Measurements from ENCODE around the gene ABCA10. TPM values are rescaled to one million over a fixed set of nuclear protein-coding genes. Genes with fewer than 3 reads are reported as not detected.

Gene ABCA10
- total and polyA plus RNA-seq, 4 donors = 0.32 to 5.5 (median 2.0) TPM

- Histone ChIP-seq H3K27ac (ENCODE audit: low read depth in 1 of 2, low read length in 2 of 2) (no peak overlapping the region), H3K4me3 (ENCODE audit: low read depth in 1 of 3, low read length in 3 of 3) (no peak overlapping the region), H3K27me3 (ENCODE audit: control insufficient read depth in 4 of 4, insufficient read depth in 4 of 4, low read length in 3 of 4) (no peaks in the 10 kb centered on the region), H3K9ac (ENCODE audit: low read depth in 1 of 2, low read length in 2 of 2) (no peak overlapping the region), H3K9me3 (ENCODE audit: control insufficient read depth in 4 of 4, low read length in 3 of 4) (no peaks in the 10 kb centered on the region), H3K36me3 (ENCODE audit: control insufficient read depth in 4 of 4, insufficient read depth in 3 of 4, low read depth in 1 of 4, low read length in 3 of 4) (peaks cover 7 to 56% (median 34%) of the 10 kb centered on the region in 4 donors), H3K4me1 (ENCODE audit: control insufficient read depth in 4 of 4, insufficient read depth in 4 of 4, low read length in 3 of 4) (no peaks in the 10 kb centered on the region)
- no peak for TF ChIP-seq RAD21 (IDR thresholded peaks at IDR 0.05)
- TF ChIP-seq ZBTB33 (IDR thresholded peaks at IDR 0.05) = no peak
- TF ChIP-seq FOXA2 (IDR thresholded peaks at IDR 0.05) = no peak
- no peak for TF ChIP-seq TAF1 (conservative IDR thresholded peaks at IDR 0.05)
- no peak for TF ChIP-seq MAX (IDR thresholded peaks at IDR 0.05)
- no peak for TF ChIP-seq YY1 (IDR thresholded peaks at IDR 0.05)
- TF ChIP-seq SP1 (IDR thresholded peaks at IDR 0.05) = no peak
- TF ChIP-seq RXRA (IDR thresholded peaks at IDR 0.05) = no peak
- TF ChIP-seq CTCF (IDR thresholded peaks at IDR 0.05; ENCODE audit: low read depth, low read length, missing input control) = no peak
- TF ChIP-seq EGR1 (IDR thresholded peaks at IDR 0.05; ENCODE audit: low read depth in 2 of 2) = no peak
- DNase-seq (ENCODE audit: low spot score) = no peak
- 87% methylated on average over 10 of the region's 10 CpGs for WGBS
These were observed 122.5 kb downstream of the ABCA10 start for GRCh38 chr17:69105907-69106730.

- no peak overlapping the region for H3K4me3 ChIP-seq (ENCODE audit: low read depth in 1 of 3, low read length in 3 of 3)
- DNase-seq (ENCODE audit: low spot score) = no peak
- no peak overlapping the region for H3K27ac ChIP-seq (ENCODE audit: low read depth in 1 of 2, low read length in 2 of 2)
- 93% methylated on average over 9 of the region's 9 CpGs for WGBS
- no peaks in the 10 kb centered on the region for H3K4me1 ChIP-seq (ENCODE audit: control insufficient read depth in 4 of 4, insufficient read depth in 4 of 4, low read length in 3 of 4)
- H3K9me3 ChIP-seq (ENCODE audit: control insufficient read depth in 4 of 4, low read length in 3 of 4) = no peaks in the 10 kb centered on the region
- TF ChIP-seq RXRA (IDR thresholded peaks at IDR 0.05) (no peak), NR2F2 (IDR thresholded peaks at IDR 0.05) (no peak), FOXA2 (IDR thresholded peaks at IDR 0.05) (no peak), ZBTB33 (IDR thresholded peaks at IDR 0.05) (no peak), YY1 (IDR thresholded peaks at IDR 0.05) (no peak), HNF4G (IDR thresholded peaks at IDR 0.05) (no peak), CTCF (IDR thresholded peaks at IDR 0.05; ENCODE audit: low read depth, low read length, missing input control) (no peak), REST (IDR thresholded peaks at IDR 0.05) (no peak), HNF4A (conservative IDR thresholded peaks at IDR 0.05) (no peak), EGR1 (IDR thresholded peaks at IDR 0.05; ENCODE audit: low read depth in 2 of 2) (no peak), TAF1 (conservative IDR thresholded peaks at IDR 0.05) (no peak), MAX (IDR thresholded peaks at IDR 0.05) (no peak), ATF3 (IDR thresholded peaks at IDR 0.05) (no peak)
- peaks cover 4 to 59% (median 32%) of the 10 kb centered on the region in 4 donors for H3K36me3 ChIP-seq (ENCODE audit: control insufficient read depth in 4 of 4, insufficient read depth in 3 of 4, low read depth in 1 of 4, low read length in 3 of 4)
- no peaks in the 10 kb centered on the region for H3K27me3 ChIP-seq (ENCODE audit: control insufficient read depth in 4 of 4, insufficient read depth in 4 of 4, low read length in 3 of 4)
- H3K9ac ChIP-seq (ENCODE audit: low read depth in 1 of 2, low read length in 2 of 2) = no peak overlapping the region
These were observed 124.9 kb downstream of the ABCA10 start for GRCh38 chr17:69103557-69104233.

All from liver (tissue), 9 donors.